GM12801 (cell line): Measurements from ENCODE around the gene IRX4.

Source experiments
- CTCF ChIP-seq: IDR thresholded peaks from one replicate; pipeline ENCODE4 v1.5.1; 2011; ENCODE audit warnings: control low read depth; ENCODE audit not compliant: insufficient read length; ENCODE audit errors: extremely low read depth

Gene IRX4

DNA sequence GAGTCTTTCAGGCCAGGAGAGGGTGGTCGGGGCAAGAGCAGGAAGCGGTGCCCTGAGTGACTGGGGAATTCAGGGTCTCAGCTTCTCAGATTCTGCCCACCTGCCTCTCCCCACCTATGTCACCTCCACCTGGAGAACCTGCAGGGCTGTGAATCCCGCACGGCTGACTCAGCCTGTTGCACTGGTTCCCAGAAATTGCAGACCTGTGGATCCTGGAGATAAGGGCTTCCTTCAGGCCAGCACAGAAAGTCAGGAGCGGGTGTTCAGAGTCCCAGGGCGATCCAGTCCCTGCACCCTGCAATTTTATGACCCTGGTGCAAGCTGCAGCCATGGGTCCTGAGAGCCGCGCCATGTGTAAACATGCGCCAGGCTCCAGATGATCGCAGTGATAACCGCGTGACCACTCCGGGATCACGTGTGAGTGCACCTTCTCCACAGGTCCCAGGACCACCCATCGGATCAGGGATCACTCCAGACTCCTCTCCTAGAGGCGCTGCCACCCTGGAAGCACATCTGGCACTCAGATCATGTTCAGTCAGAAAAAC lies 17.8 kb downstream of the IRX4 start:
- TF ChIP-seq CTCF = no peak

- TF ChIP-seq CTCF = no peak
Measured at GRCh38 chr5:1860949-1861348, 21.8 kb downstream of the IRX4 start.

DNA sequence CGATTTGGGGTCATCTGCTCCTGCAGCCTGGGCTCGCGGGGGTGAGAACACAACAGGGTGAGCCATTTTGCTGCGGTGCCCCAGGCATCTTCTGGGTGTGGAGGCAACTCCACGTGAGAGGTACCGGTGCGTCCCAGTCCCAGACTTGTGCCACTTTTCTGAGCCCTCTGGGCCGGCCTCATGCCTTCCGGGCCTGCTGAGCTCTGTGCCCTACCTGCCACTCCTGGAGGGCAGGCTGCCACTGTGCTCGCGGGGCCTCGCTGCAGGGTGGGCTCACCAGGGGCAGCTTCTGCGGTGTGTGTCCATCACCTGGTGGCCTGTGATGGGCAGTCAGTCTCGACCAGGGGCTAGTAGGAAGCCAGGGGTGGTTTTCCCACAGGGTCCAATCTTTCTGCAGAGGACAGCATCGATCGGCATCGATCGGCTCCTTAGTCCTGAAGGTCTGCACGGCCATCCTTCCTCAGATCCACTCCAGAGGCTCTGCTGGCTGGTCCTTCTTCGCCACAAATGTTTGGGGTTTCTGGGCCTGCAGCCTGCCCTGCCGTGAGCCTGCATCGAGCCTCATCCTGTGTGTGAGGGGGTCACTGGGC lies 22.6 kb downstream of the IRX4 start:
- no peak for TF ChIP-seq CTCF

DNA sequence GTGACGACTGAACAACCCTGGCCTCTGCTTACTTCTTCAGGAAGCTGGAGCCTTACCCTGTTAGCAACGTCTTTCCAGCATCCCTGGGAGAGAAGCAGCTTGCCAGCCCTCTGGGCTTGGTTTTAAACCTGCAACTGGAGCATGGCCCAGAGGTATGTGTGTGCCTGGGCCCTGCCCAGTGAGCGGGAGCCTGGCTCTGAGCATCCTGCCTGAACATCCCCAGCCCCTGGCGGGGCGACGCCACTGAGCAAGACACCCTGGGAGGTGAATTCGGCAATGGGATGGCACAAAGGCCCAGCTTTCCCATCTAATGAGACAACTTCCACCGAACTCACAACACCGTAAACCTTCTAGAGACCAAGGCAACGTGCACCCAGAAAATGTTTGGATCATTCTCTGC lies 23.6 kb downstream of the IRX4 start:
- no peak for TF ChIP-seq CTCF

- TF ChIP-seq CTCF = no peak
Measured at GRCh38 chr5:1858436-1858835, 24.3 kb downstream of the IRX4 start.

DNA sequence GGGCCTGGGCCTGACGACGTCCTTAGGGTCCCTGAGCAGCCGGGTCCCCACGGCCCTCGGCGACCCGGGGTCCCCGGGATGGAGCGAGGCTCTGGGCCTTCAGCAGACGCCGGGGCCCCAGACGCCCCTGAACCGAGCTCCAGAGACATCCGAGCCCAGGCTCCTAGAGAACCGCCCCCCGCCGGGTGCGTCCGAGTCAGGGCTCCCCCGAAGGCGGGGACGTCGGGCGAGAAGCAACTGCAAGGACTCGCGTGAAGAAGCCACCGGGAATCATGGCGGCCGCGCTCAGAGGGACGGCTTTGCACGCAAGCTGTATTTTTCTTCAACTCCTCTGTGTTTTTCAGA lies 25.5 kb downstream of the IRX4 start:
- no peak for TF ChIP-seq CTCF

DNA sequence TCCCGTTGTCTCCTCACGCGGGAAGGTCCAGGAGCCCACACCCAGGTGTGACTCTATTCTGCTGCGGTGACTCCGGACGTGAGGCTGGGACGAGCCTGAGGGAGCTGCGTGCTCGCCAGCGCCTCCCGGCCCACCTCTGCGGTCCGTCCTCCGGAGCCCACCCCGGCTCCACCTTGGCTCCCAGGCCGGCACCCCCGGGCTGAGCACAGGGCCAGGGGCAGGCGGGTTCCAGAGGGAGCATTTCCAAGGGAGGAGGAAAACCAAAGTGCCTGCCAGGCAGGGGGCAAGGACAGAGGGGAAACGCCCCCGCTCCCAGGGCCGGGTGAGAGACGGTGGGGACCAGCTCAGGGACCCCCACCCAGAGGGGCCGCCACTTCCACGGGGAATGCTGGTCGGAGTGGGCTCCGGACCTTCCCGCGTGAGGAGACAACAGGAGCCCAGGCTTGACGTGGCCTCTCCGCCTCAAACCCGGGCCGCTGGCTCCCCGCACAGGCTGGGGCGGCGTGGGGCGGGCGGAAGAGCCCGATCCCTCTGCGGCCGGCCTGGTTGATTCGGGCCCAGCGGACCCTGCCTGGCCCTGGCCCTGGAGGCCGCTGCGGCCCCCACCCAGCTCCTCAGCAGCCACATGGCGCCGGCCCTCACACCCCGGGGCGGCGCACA lies 26.0 kb downstream of the IRX4 start:
- no peak for TF ChIP-seq CTCF
